H1 (cell line): ENCODE data around the gene TMEM18. TPM values are rescaled to one million over a fixed set of nuclear protein-coding genes. Genes with fewer than 3 reads are reported as not detected.

Experiments used
- CTCF ChIA-PET: fragments of 300-600 bp; sonication (Branson Sonifier 250); formaldehyde crosslinking; loops from one replicate; lab custom pipeline; 2021; ENCODE audit not compliant: partially characterized antibody; lab: Charles Lee
- POLR2A ChIA-PET: fragments of 300-600 bp; sonication (Branson Sonifier 250); formaldehyde crosslinking; loops from one replicate; lab custom pipeline; 2021; ENCODE audit warnings: inconsistent platforms; ENCODE audit not compliant: partially characterized antibody; lab: Charles Lee
- DNase-seq, 2 experiments: peaks; one replicate each; pipeline versions ENCODE4 v3.0.0 to v3.0.0-alpha.2; 2010 to 2022; ENCODE audit warnings: low spot score in 2 of 2, low read depth in 1 of 2, mixed read lengths in 1 of 2
- FAIRE-seq: peaks from 2 replicates; lab custom pipeline; 2011; peaks lifted over from hg19 to GRCh38; lab: Jason Lieb, UNC
- H2AFZ ChIP-seq: 2 replicates; pipeline ENCODE4 v1.8.1; 2012; ENCODE audit warnings: low read length, inconsistent platforms
- H2AK5ac ChIP-seq: 2 replicates; pipeline ENCODE4 v1.6.1; 2013; ENCODE audit warnings: low read depth, low read length
- H2BK120ac ChIP-seq: replicated peaks from 2 replicates; pipeline ENCODE3; 2013; ENCODE audit warnings: low read depth, low read length, inconsistent platforms
- H2BK12ac ChIP-seq: 2 replicates; pipeline ENCODE4 v1.6.1; 2013; ENCODE audit warnings: low read depth, low read length
- H2BK15ac ChIP-seq: 2 replicates; pipeline ENCODE4 v1.6.1; 2013; ENCODE audit warnings: low read length
- H2BK20ac ChIP-seq: 2 replicates; pipeline ENCODE4 v1.6.1; 2013; ENCODE audit warnings: low read length
- H2BK5ac ChIP-seq: 2 replicates; pipeline ENCODE4 v1.6.1; 2013; ENCODE audit warnings: low read depth, low read length
- H3K14ac ChIP-seq: 2 replicates; pipeline ENCODE4 v1.6.1; 2013; ENCODE audit warnings: inconsistent platforms; ENCODE audit not compliant: insufficient read length
- H3K18ac ChIP-seq: 2 replicates; pipeline ENCODE4 v1.6.1; 2013; ENCODE audit warnings: low read length; ENCODE audit errors: extremely low read depth
- H3K23ac ChIP-seq: 2 replicates; pipeline ENCODE4 v1.6.1; 2013; ENCODE audit warnings: inconsistent platforms; ENCODE audit not compliant: insufficient read length
- H3K23me2 ChIP-seq: 2 replicates; pipeline ENCODE4 v1.6.1; 2013; ENCODE audit warnings: low read depth, low read length
- H3K27ac ChIP-seq: 2 replicates; pipeline ENCODE4 v1.6.1; 2011; ENCODE audit warnings: low read depth, low read length, inconsistent platforms
- H3K27me3 ChIP-seq, 4 experiments: replicated peaks in 1 of 4; 1 replicate in 1 of 4; 2 replicates in 3 of 4; pipeline versions ENCODE4 v1.6.1 to v1.8.1; 2011 to 2013; ENCODE audit warnings: low read length in 3 of 4, mild to moderate bottlenecking in 3 of 4, inconsistent platforms in 2 of 4, mixed read lengths in 2 of 4, moderate library complexity in 1 of 4; ENCODE audit not compliant: control insufficient read depth in 3 of 4, insufficient read depth in 3 of 4; ENCODE audit errors: extremely low read depth in 1 of 4
- H3K36me3 ChIP-seq, 4 experiments: 2 replicates each; pipeline versions ENCODE4 v1.6.1 to v1.8.1; 2011 to 2013; ENCODE audit warnings: mild to moderate bottlenecking in 4 of 4, low read length in 3 of 4, moderate library complexity in 2 of 4, control low read depth in 1 of 4, inconsistent platforms in 1 of 4; ENCODE audit not compliant: insufficient read depth in 4 of 4, control insufficient read depth in 2 of 4
- H3K4ac ChIP-seq: replicated peaks from 2 replicates; pipeline ENCODE3; 2013; ENCODE audit warnings: low read length, low read depth, mixed read lengths, inconsistent platforms; ENCODE audit not compliant: insufficient read length
- H3K4me1 ChIP-seq, 4 experiments: replicated peaks in 1 of 4; 1 replicate in 1 of 4; 2 replicates in 3 of 4; pipeline versions ENCODE4 v1.6.1 to v1.8.1; 2011 to 2013; ENCODE audit warnings: low read length in 3 of 4, inconsistent platforms in 2 of 4, mixed read lengths in 1 of 4; ENCODE audit not compliant: insufficient read depth in 4 of 4, control insufficient read depth in 3 of 4
- H3K4me2 ChIP-seq, 2 experiments: 2 replicates each; pipeline versions ENCODE4 v1.6.1 to v1.8.1; 2011 to 2013; ENCODE audit warnings: low read depth in 2 of 2, low read length in 2 of 2, control low read depth in 1 of 2, inconsistent platforms in 1 of 2, mild to moderate bottlenecking in 1 of 2; ENCODE audit not compliant: insufficient read depth in 1 of 2
- H3K4me3 ChIP-seq, 4 experiments: fragments of 200-600, 300-600 bp in 1 of 4; sonication (generic), shearing (Covaris generic), sonication (Bioruptor Twin) in 1 of 4; 2 replicates each; pipeline versions ENCODE4 v1.5.1 to v1.8.1; 2011 to 2016; ENCODE audit warnings: low read length in 4 of 4, low read depth in 3 of 4, control low read depth in 2 of 4, inconsistent platforms in 2 of 4, mild to moderate bottlenecking in 2 of 4, mixed read lengths in 1 of 4, moderate library complexity in 1 of 4; ENCODE audit not compliant: insufficient read depth in 2 of 4; ENCODE audit errors: extremely low read depth in 1 of 4
- H3K56ac ChIP-seq: replicated peaks from 2 replicates; pipeline ENCODE3; 2013; ENCODE audit warnings: low read depth, mild to moderate bottlenecking, mixed read lengths, low read length, inconsistent platforms; ENCODE audit not compliant: insufficient read length
- H3K79me1 ChIP-seq: 2 replicates; pipeline ENCODE4 v1.6.1; 2013; ENCODE audit warnings: low read depth, low read length, control low read depth
- H3K79me2 ChIP-seq, 2 experiments: 2 replicates each; pipeline versions ENCODE4 v1.6.1 to v1.8.1; 2012 to 2013; ENCODE audit warnings: low read length in 2 of 2, mild to moderate bottlenecking in 2 of 2, inconsistent platforms in 1 of 2; ENCODE audit not compliant: insufficient read depth in 2 of 2, control insufficient read depth in 1 of 2
- H3K9ac ChIP-seq, 4 experiments: replicated peaks in 1 of 4; 1 replicate in 1 of 4; 2 replicates in 3 of 4; pipeline versions ENCODE4 v1.6.1 to v1.8.1; 2011 to 2013; ENCODE audit warnings: low read depth in 3 of 4, low read length in 3 of 4, control low read depth in 2 of 4, mild to moderate bottlenecking in 2 of 4, moderate library complexity in 2 of 4, inconsistent platforms in 1 of 4; ENCODE audit errors: extremely low read depth in 1 of 4
- H3K9me3 ChIP-seq, 2 experiments: 2 replicates each; pipeline versions ENCODE4 v1.6.1 to v1.8.1; 2012 to 2013; ENCODE audit warnings: mild to moderate bottlenecking in 2 of 2, moderate library complexity in 2 of 2, control low read depth in 1 of 2, inconsistent platforms in 1 of 2, low read depth in 1 of 2, low read length in 1 of 2, mixed read lengths in 1 of 2; ENCODE audit not compliant: insufficient read depth in 2 of 2
- H4K20me1 ChIP-seq, 2 experiments: replicated peaks in 1 of 2; 2 replicates each; pipeline versions ENCODE3 to v1.8.1; 2011 to 2013; ENCODE audit warnings: inconsistent platforms in 2 of 2, low read length in 2 of 2, mild to moderate bottlenecking in 1 of 2; ENCODE audit not compliant: insufficient read depth in 2 of 2, control insufficient read depth in 1 of 2
- H4K5ac ChIP-seq: 2 replicates; pipeline ENCODE4 v1.6.1; 2013; ENCODE audit warnings: low read length, low read depth, mixed read lengths, inconsistent platforms; ENCODE audit not compliant: insufficient read length
- H4K8ac ChIP-seq: 2 replicates; pipeline ENCODE4 v1.8.0; 2013; ENCODE audit warnings: mild to moderate bottlenecking, moderate library complexity, low read length, inconsistent platforms; ENCODE audit not compliant: insufficient read depth; ENCODE audit errors: extremely low read depth
- H4K91ac ChIP-seq: replicated peaks from 2 replicates; pipeline ENCODE3; 2013; ENCODE audit warnings: low read length, mixed read lengths, inconsistent platforms; ENCODE audit not compliant: insufficient read length
- BCL11A ChIP-seq, 2 experiments: IDR thresholded peaks; one replicate each; pipeline ENCODE4 v1.6.1; 2011; ENCODE audit warnings: low read depth in 2 of 2, low read length in 2 of 2, mild to moderate bottlenecking in 2 of 2
- CBX5 ChIP-seq: fragments of 300-800, 300-1000 bp; sonication (generic); IDR thresholded peaks from 2 replicates; pipeline ENCODE4 v1.7.1; 2016; ENCODE audit warnings: antibody characterized with exemption, low read length, low read depth
- CEBPB ChIP-seq: IDR thresholded peaks from 2 replicates; pipeline ENCODE4 v1.6.1; 2012; ENCODE audit warnings: low read depth, low read length
- CHD2 ChIP-seq: IDR thresholded peaks from 2 replicates; pipeline ENCODE4 v1.6.1; 2012; ENCODE audit warnings: low read length, improper control_type of control experiment
- CTBP2 ChIP-seq: IDR thresholded peaks from 2 replicates; pipeline ENCODE4 v1.7.0; 2011; ENCODE audit warnings: borderline replicate concordance, mild to moderate bottlenecking, moderate library complexity, mixed read lengths, low read length; ENCODE audit not compliant: insufficient read depth, insufficient read length
- HDAC6 ChIP-seq: IDR thresholded peaks from one replicate; pipeline ENCODE4 v1.7.1; 2012; ENCODE audit warnings: low read depth, mild to moderate bottlenecking, inconsistent platforms, low read length, moderate library complexity
- MAFK ChIP-seq: IDR thresholded peaks from 2 replicates; pipeline ENCODE4 v1.6.1; 2012; ENCODE audit warnings: low read depth, mild to moderate bottlenecking, improper control_type of control experiment, low read length
- POLR2A ChIP-seq, 2 experiments: IDR thresholded peaks; 1 replicate in 1 of 2; 2 replicates in 1 of 2; pipeline ENCODE4 v1.6.1; 2011; ENCODE audit warnings: low read depth in 2 of 2, low read length in 2 of 2, mild to moderate bottlenecking in 2 of 2; ENCODE audit errors: control extremely low read depth in 1 of 2
- RFX5 ChIP-seq: IDR thresholded peaks from 2 replicates; pipeline ENCODE4 v1.6.1; 2011; ENCODE audit warnings: low read depth, low read length, improper control_type of control experiment, borderline replicate concordance
- RXRA ChIP-seq: IDR thresholded peaks from 2 replicates; pipeline ENCODE4 v1.6.1; 2011; ENCODE audit warnings: low read depth, mild to moderate bottlenecking, low read length, moderate library complexity; ENCODE audit not compliant: insufficient read depth
- SAP30 ChIP-seq: fragments of 300-600 bp; sonication (generic); IDR thresholded peaks from 2 replicates; pipeline ENCODE4 v1.7.1; 2012; ENCODE audit warnings: low read length, moderate library complexity, mild to moderate bottlenecking, inconsistent platforms; ENCODE audit not compliant: insufficient read depth, insufficient replicate concordance
- SIN3A ChIP-seq, 2 experiments: IDR thresholded peaks in 1 of 2; conservative IDR thresholded peaks in 1 of 2; 2 replicates each; pipeline ENCODE4 v1.6.1; 2011 to 2012; ENCODE audit warnings: low read length in 2 of 2, improper control_type of control experiment in 1 of 2, low read depth in 1 of 2, mild to moderate bottlenecking in 1 of 2
- SRF ChIP-seq: IDR thresholded peaks from 2 replicates; pipeline ENCODE4 v1.6.1; 2011; ENCODE audit warnings: mild to moderate bottlenecking, low read depth, low read length, moderate library complexity
- WGBS, 2 experiments: shearing (Covaris generic) in 1 of 2; methylation state at CpG; one replicate each; pipeline versions ENCODE4 v1.1.6 to v1.1.7; 2013 to 2015; ENCODE audit warnings: low lambda C conversion rate in 2 of 2, mixed read lengths in 2 of 2, inconsistent platforms in 1 of 2, low coverage in 1 of 2, missing lambda C conversion rate in 1 of 2; ENCODE audit not compliant: insufficient replicate concordance in 2 of 2, insufficient coverage in 1 of 2, insufficient read length in 1 of 2; ENCODE audit errors: extremely low coverage in 1 of 2, missing lambda C conversion rate in 1 of 2; 5-methylcytosine and 5-hydroxymethylcytosine counted together
- polyA plus RNA-seq, 7 experiments: library from polyadenylated mRNA; depleted of rRNA in 3 of 7; stranded (reverse) in 5 of 7; unstranded in 2 of 7; fragments of >200 nt in 5 of 7; fragments of 200-250 nt in 2 of 7; gene quantifications; 1 replicate in 5 of 7; 2 replicates in 1 of 7; 4 replicates in 1 of 7; pipeline versions ENCODE4 v1.2.1 to v1.2.3, GENCODE V29; 2011 to 2013; ENCODE audit warnings: missing spikeins in 2 of 7, mixed read lengths in 2 of 7
- total RNA-seq: library from RNA; stranded (reverse); fragmentation: NEBNext Ultra II Directional; extraction: Animal tissue kit (Norgen Biotek cat#: 25700); gene quantifications from 2 replicates; pipeline ENCODE4 v1.2.1, GENCODE V29; 2021

Gene TMEM18
- total and polyA plus RNA-seq, 2 of the 8 experiments (the other 6 are each of a cell fraction or from before 2014, with no cell fraction given): 22.4 to 27.1 TPM

GRCh38 chr2:677959-678550 lies 849 bp upstream of the TMEM18 start:
- Histone ChIP-seq H3K79me2 (peaks cover 0 to 29% of the 10 kb centered on the region in 2 experiments; a peak in 2 of 4 replicates), H3K4ac (no peak overlapping the region), H3K23me2 (peaks cover 2% of the 10 kb centered on the region; the same call in 1 of the 2 replicates), H3K4me1 (peaks cover 2 to 13% (median 8%) of the 10 kb centered on the region in 4 experiments), H3K23ac (no peak overlapping the region), H2BK20ac (no peak overlapping the region), H2AK5ac (no peak overlapping the region), H2BK15ac (no peak overlapping the region), H4K91ac (no peak overlapping the region), H3K79me1 (peaks cover 14% of the 10 kb centered on the region), H3K56ac (no peak overlapping the region), H3K4me2 (peak overlapping the region; percentile 64 to 75), H3K36me3 (no peaks in the 10 kb centered on the region), H4K8ac (no peak overlapping the region), H3K14ac (no peak overlapping the region), H4K5ac (no peak overlapping the region), H3K27me3 (no peaks in the 10 kb centered on the region), H2BK5ac (no peak overlapping the region), H2AFZ (no peak overlapping the region), H3K18ac (no peak overlapping the region), H4K20me1 (peaks cover 12 to 13% of the 10 kb centered on the region in 2 experiments), H3K4me3 (peak overlapping the region; percentile 79 to 93 (median 85)), H2BK12ac (no peak overlapping the region), H3K27ac (peak overlapping the region; percentile 98; the same call in 1 of the 2 replicates), H3K9ac (peak overlapping the region in 3 of 4 experiments; percentile 97 to 100 (median 99); a peak in 5 of 7 replicates), H3K9me3 (no peaks in the 10 kb centered on the region), H2BK120ac (no peak overlapping the region)
- 92% methylated on average over 6 of the region's 9 CpGs; no CpG with 5 or more reads in 1 of the 2 experiments for WGBS, 2 experiments
- CTCF ChIA-PET: interaction anchor here (0.9 to 1.3 kb wide), 3 partner anchors 11 to 148 kb away, joined by 3 to 4 read pairs (median 3); no protein-coding TSS in a partner anchor
- FAIRE-seq: no peak
- POLR2A ChIA-PET: interaction anchor here (0.6 to 3.1 kb wide), 9 partner anchors 8 to 631 kb away, joined by 3 to 13 read pairs (median 3); no protein-coding TSS in a partner anchor
- no peak for DNase-seq
- TF ChIP-seq SAP30 (no peak), MAFK (no peak), RXRA (no peak), RFX5 (no peak), CTBP2 (no peak), CEBPB (no peak), SIN3A (conservative IDR thresholded peaks at IDR 0.05 in 1 of 2, IDR thresholded peaks at IDR 0.05 in 1 of 2; ENCODE audit: low read depth in 1 of 2, low read length in 2 of 2) (no peak), POLR2A (IDR thresholded peaks at IDR 0.05; ENCODE audit: control extremely low read depth in 1 of 2, low read depth in 2 of 2, low read length in 2 of 2) (no peak), CBX5 (no peak), SRF (no peak), BCL11A (IDR thresholded peaks at IDR 0.05; ENCODE audit: low read depth in 2 of 2, low read length in 2 of 2) (no peak), HDAC6 (no peak), CHD2 (no peak)
